Adrenal gland (tissue), 12 donors: ENCODE results near the gene CXXC5. TPM values are rescaled to one million over a fixed set of nuclear protein-coding genes. Genes with fewer than 3 reads are reported as not detected.

Source experiments
- DNase-seq, 7 donors: peaks; one replicate each; pipeline ENCODE4 v3.0.0-alpha.2; 2019 to 2020
- H3K27ac ChIP-seq, 5 donors: fragments of 200-600 bp; sonication (generic) in 4 of 5; 1 replicate in 3 of 5; 2 replicates in 2 of 5; pipeline versions ENCODE4 v1.5.1 to v1.8.0; 2016 to 2020; ENCODE audit warnings: mild to moderate bottlenecking in 1 of 5
- H3K27me3 ChIP-seq: fragments of 200-600 bp; 2 replicates; pipeline ENCODE4 v1.8.0; 2021
- H3K36me3 ChIP-seq, 2 donors: fragments of 200-600 bp; replicated peaks in 1 of 2; 1 replicate in 1 of 2; 2 replicates in 1 of 2; pipeline versions ENCODE4 v1.5.1 to v1.8.0; 2018 to 2022
- H3K4me1 ChIP-seq, 2 donors: fragments of 200-600 bp; replicated peaks in 1 of 2; 1 replicate in 1 of 2; 2 replicates in 1 of 2; pipeline versions ENCODE4 v1.5.1 to v1.8.0; 2018 to 2021
- H3K4me3 ChIP-seq, 4 donors: fragments of 200-600 bp; sonication (generic) in 3 of 4; one replicate each; pipeline ENCODE4 v1.5.1; 2016 to 2018
- H3K9me3 ChIP-seq, 3 donors: fragments of 200-600 bp; sonication (generic) in 1 of 3; replicated peaks in 1 of 3; 1 replicate in 2 of 3; 2 replicates in 1 of 3; pipeline versions ENCODE4 v1.5.1 to v1.8.0; 2016 to 2021
- POLR2A ChIP-seq, 2 donors: fragments of 450-650 bp; IDR thresholded peaks; one replicate each; pipeline ENCODE4 v1.6.1; 2017; ENCODE audit warnings: antibody characterized with exemption in 2 of 2, mild to moderate bottlenecking in 2 of 2, moderate library complexity in 1 of 2
- WGBS, 4 donors: extraction: QIAGEN DNeasy Blood & Tissue Kit in 2 of 4; methylation state at CpG; one replicate each; pipeline versions ENCODE4 v1.1.5 to v1.1.7; 2013 to 2017; 5-methylcytosine and 5-hydroxymethylcytosine counted together
- intact Hi-C, 2 donors: fragments of 100-400 bp; cut with DNase I; formaldehyde crosslinking; loops; one replicate each; pipeline versions ENCODE4 v1.14.1 to v1.15.0; 2022 to 2023
- polyA plus RNA-seq, 3 donors: library from polyadenylated mRNA; stranded (reverse); fragments of 200-250 nt in 2 of 3; fragments of 350-450 nt in 1 of 3; fragmentation: Illumina TruSeq in 1 of 3; extraction: RNeasy Lipid Tissue Mini Kit (QIAGEN cat#74804) in 1 of 3; gene quantifications; one replicate each; pipeline ENCODE4 v1.2.3, GENCODE V29; 2013 to 2014
- total RNA-seq, 9 donors: library from RNA; depleted of rRNA in 4 of 9; stranded (reverse); fragments of >200 nt in 4 of 9; fragments of 120-200 nt in 1 of 9; fragmentation: NEBNext Ultra II Directional in 1 of 9; extraction: Animal tissue kit (Norgen Biotek cat#: 25700) in 1 of 9; gene quantifications; one replicate each; pipeline versions ENCODE4 v1.1.0 to v1.2.4, GENCODE V29; 2013 to 2023
- TF ChIP-seq, protein P1 (sequence below), 6 experiments: fragments of 450-650 bp in 4 of 6; fragments of 200-600 bp in 2 of 6; sonication (generic) in 1 of 6; IDR thresholded peaks; 1 replicate in 5 of 6; 2 replicates in 1 of 6; pipeline versions ENCODE4 v1.5.1 to v1.8.0; 2016 to 2021; ENCODE audit warnings: antibody characterized with exemption in 6 of 6, mild to moderate bottlenecking in 2 of 6, moderate library complexity in 1 of 6
- donor health status: healthy with polysubstance abuse.
- donor health status: Bipolar disorder and iron deficiency.
- donor health status: DM: yes; HTN: yes; CAD: no.
- donor health status: DM: no; HTN: no; CAD: no.
- donor health status: DM: no; HTN: no; CAD: no.
- donor health status: DM: yes; HTN: yes; CAD: no.

Gene CXXC5
- total and polyA plus RNA-seq, 12 donors, result 16.2 to 79.3 (median 34.7) TPM

DNA sequence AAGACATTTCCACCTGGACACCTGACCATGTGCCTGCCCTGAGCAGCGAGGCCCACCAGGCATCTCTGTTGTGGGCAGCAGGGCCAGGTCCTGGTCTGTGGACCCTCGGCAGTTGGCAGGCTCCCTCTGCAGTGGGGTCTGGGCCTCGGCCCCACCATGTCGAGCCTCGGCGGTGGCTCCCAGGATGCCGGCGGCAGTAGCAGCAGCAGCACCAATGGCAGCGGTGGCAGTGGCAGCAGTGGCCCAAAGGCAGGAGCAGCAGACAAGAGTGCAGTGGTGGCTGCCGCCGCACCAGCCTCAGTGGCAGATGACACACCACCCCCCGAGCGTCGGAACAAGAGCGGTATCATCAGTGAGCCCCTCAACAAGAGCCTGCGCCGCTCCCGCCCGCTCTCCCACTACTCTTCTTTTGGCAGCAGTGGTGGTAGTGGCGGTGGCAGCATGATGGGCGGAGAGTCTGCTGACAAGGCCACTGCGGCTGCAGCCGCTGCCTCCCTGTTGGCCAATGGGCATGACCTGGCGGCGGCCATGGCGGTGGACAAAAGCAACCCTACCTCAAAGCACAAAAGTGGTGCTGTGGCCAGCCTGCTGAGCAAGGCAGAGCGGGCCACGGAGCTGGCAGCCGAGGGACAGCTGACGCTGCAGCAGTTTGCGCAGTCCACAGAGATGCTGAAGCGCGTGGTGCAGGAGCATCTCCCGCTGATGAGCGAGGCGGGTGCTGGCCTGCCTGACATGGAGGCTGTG is 32.4 kb downstream of the CXXC5 start:
- Histone ChIP-seq H3K9me3 (no peaks in the 10 kb centered on the region), H3K4me3 (no peak overlapping the region), H3K27me3 (no peaks in the 10 kb centered on the region), H3K4me1 (peaks cover 0 to 23% of the 10 kb centered on the region in 2 donors), H3K36me3 (peaks cover 0 to 27% of the 10 kb centered on the region in 2 donors), H3K27ac (no peak overlapping the region)
- WGBS, 4 donors, result 96 to 98% (median 97%) methylated on average over 17 to 36 of the region's 36 CpGs
- DNase-seq, result no peak
- intact Hi-C loops, result no loop called here
- TF ChIP-seq, protein P1, sequence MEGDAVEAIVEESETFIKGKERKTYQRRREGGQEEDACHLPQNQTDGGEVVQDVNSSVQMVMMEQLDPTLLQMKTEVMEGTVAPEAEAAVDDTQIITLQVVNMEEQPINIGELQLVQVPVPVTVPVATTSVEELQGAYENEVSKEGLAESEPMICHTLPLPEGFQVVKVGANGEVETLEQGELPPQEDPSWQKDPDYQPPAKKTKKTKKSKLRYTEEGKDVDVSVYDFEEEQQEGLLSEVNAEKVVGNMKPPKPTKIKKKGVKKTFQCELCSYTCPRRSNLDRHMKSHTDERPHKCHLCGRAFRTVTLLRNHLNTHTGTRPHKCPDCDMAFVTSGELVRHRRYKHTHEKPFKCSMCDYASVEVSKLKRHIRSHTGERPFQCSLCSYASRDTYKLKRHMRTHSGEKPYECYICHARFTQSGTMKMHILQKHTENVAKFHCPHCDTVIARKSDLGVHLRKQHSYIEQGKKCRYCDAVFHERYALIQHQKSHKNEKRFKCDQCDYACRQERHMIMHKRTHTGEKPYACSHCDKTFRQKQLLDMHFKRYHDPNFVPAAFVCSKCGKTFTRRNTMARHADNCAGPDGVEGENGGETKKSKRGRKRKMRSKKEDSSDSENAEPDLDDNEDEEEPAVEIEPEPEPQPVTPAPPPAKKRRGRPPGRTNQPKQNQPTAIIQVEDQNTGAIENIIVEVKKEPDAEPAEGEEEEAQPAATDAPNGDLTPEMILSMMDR (IDR thresholded peaks at IDR 0.05), result no peak
- TF ChIP-seq POLR2A (IDR thresholded peaks at IDR 0.05), result no peak

DNA sequence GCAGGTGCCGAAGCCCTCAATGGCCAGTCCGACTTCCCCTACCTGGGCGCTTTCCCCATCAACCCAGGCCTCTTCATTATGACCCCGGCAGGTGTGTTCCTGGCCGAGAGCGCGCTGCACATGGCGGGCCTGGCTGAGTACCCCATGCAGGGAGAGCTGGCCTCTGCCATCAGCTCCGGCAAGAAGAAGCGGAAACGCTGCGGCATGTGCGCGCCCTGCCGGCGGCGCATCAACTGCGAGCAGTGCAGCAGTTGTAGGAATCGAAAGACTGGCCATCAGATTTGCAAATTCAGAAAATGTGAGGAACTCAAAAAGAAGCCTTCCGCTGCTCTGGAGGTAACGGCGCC is 32.9 kb downstream of the CXXC5 start:
- Histone ChIP-seq H3K4me3 (no peak overlapping the region), H3K4me1 (peaks cover 0 to 23% of the 10 kb centered on the region in 2 donors)

DNA sequence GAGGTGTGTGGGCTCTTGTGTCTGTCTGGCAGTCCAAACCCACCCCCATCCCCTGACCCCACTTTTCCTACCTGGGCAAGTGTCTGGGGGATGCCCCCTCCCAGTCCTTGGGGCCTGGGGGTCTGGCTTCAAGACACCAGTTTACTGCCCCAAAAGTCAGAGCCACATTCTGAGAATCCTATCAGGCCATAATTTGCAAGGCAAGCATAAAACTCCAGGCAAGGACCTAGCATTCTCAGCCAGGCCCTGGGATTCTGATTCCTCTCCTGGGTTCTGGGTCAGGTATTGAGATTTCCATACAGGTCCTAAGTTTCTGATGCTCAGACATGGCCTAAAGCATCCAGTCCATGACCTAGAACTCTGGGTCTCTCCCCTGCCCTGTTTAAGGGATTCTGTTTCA is 33.3 kb downstream of the CXXC5 start:
- no peaks in the 10 kb centered on the region for H3K9me3 ChIP-seq
- H3K36me3 ChIP-seq, result peaks cover 0 to 27% of the 10 kb centered on the region in 2 donors
- no peak overlapping the region for H3K4me3 ChIP-seq
- H3K27ac ChIP-seq, result no peak overlapping the region
- H3K4me1 ChIP-seq, result peaks cover 0 to 23% of the 10 kb centered on the region in 2 donors
- H3K27me3 ChIP-seq, result no peaks in the 10 kb centered on the region
- TF ChIP-seq, protein P1 (IDR thresholded peaks at IDR 0.05), result no peak
- no peak for TF ChIP-seq POLR2A (IDR thresholded peaks at IDR 0.05)
- DNase-seq, result no peak
- intact Hi-C loops, result no loop called here

More for the DNA sequence above, 32.9 kb downstream of the CXXC5 start:
- DNase-seq, result no peak
- intact Hi-C loops, result no loop called here
- no peaks in the 10 kb centered on the region for H3K27me3 ChIP-seq
- WGBS, 4 donors, result 96 to 98% (median 97%) methylated on average over 16 to 22 of the region's 22 CpGs
- peaks cover 0 to 27% of the 10 kb centered on the region in 2 donors for H3K36me3 ChIP-seq
- no peaks in the 10 kb centered on the region for H3K9me3 ChIP-seq
- no peak overlapping the region for H3K27ac ChIP-seq
- no peak for TF ChIP-seq POLR2A (IDR thresholded peaks at IDR 0.05)
- TF ChIP-seq, protein P1 (IDR thresholded peaks at IDR 0.05), result no peak

DNA sequence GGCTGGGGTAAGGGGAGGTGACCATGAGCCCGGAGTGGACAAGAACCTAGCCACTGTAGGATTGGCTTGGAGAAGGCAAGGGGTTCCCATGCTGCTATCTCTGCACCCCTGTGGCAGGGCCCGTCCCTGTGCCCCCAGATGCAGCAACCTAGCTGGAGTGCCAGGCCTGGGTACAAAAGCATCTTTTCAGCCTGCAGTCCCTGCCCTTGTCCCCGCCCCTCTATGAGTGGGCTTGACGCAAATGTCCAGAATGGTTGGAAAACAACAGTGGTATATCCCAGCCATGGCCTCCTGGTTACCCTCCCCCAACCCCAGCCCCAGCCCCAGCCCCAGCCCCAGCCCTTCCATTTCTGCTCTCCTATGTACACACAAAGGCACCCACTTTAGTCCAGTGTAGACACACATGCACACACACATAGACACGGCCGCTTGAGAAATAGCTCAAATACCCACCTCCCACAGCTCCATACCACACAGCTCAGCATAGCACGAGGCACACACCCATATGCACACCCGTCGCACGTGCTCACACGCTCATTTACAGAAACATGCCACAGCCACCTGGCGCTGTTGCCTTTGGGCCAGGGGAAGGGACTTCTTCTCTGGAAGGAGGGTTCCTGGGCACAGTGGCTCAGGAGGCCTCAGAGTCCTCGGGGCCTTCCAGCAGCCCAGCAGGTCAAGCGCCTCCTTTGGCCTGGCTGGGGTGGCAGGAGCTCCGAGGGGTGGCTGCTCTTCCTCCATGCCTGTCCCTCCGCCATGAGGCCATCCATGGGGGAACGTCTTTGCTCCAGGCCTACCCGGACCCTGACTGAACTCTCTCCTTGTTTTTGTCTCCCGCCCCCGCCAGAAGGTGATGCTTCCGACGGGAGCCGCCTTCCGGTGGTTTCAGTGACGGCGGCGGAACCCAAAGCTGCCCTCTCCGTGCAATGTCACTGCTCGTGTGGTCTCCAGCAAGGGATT is 34.1 kb downstream of the CXXC5 start:
- peaks cover 0 to 20% of the 10 kb centered on the region in 2 donors for H3K4me1 ChIP-seq
- no peak overlapping the region for H3K27ac ChIP-seq
- H3K9me3 ChIP-seq, result no peaks in the 10 kb centered on the region
- H3K36me3 ChIP-seq, result peaks cover 0 to 27% of the 10 kb centered on the region in 2 donors
- H3K4me3 ChIP-seq, result no peak overlapping the region
- H3K27me3 ChIP-seq, result no peaks in the 10 kb centered on the region
- WGBS, 4 donors, result 86 to 93% (median 86%) methylated on average over 26 to 29 of the region's 29 CpGs
- intact Hi-C loops, result no loop called here
- TF ChIP-seq, protein P1 (IDR thresholded peaks at IDR 0.05), result no peak
- TF ChIP-seq POLR2A (IDR thresholded peaks at IDR 0.05), result no peak
- DNase-seq, result peak in 1 of 7 donors; percentile 14
